Omental fat pad (tissue), 4 donors: ENCODE results near the gene ADAMTSL5. TPM values are rescaled to one million over a fixed set of nuclear protein-coding genes. Genes with fewer than 3 reads are reported as not detected.

Source experiments
- ATAC-seq: fragments of 150-250 bp; one replicate; pipeline ENCODE4 v1.9.1; 2016; ENCODE audit warnings: mild to moderate bottlenecking, moderate library complexity; ENCODE audit not compliant: low FRiP score
- DNase-seq: peaks from one replicate; pipeline ENCODE4 v3.0.0-alpha.2; 2019; ENCODE audit warnings: low spot score
- total RNA-seq, 4 donors: library from RNA; depleted of rRNA; stranded (reverse); fragments of >200 nt; gene quantifications; one replicate each; pipeline ENCODE4 v1.1.0, GENCODE V29; 2016
- TF ChIP-seq, protein P1 (sequence below), 3 donors: fragments of 450-650 bp; IDR thresholded peaks; one replicate each; pipeline ENCODE4 v1.5.1; 2016 to 2017; ENCODE audit warnings: antibody characterized with exemption in 3 of 3, mild to moderate bottlenecking in 3 of 3, moderate library complexity in 2 of 3

The ADAMTSL5 gene
- total RNA-seq, 4 donors from 2014 or later, result 0.60 to 4.3 (median 0.89) TPM

GRCh38 chr19:1473085-1473851 lies 39.6 kb downstream of the ADAMTSL5 start:
- no peak for ATAC-seq
- TF ChIP-seq, protein P1, sequence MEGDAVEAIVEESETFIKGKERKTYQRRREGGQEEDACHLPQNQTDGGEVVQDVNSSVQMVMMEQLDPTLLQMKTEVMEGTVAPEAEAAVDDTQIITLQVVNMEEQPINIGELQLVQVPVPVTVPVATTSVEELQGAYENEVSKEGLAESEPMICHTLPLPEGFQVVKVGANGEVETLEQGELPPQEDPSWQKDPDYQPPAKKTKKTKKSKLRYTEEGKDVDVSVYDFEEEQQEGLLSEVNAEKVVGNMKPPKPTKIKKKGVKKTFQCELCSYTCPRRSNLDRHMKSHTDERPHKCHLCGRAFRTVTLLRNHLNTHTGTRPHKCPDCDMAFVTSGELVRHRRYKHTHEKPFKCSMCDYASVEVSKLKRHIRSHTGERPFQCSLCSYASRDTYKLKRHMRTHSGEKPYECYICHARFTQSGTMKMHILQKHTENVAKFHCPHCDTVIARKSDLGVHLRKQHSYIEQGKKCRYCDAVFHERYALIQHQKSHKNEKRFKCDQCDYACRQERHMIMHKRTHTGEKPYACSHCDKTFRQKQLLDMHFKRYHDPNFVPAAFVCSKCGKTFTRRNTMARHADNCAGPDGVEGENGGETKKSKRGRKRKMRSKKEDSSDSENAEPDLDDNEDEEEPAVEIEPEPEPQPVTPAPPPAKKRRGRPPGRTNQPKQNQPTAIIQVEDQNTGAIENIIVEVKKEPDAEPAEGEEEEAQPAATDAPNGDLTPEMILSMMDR (IDR thresholded peaks at IDR 0.05), result no peak
- no peak for DNase-seq

DNA sequence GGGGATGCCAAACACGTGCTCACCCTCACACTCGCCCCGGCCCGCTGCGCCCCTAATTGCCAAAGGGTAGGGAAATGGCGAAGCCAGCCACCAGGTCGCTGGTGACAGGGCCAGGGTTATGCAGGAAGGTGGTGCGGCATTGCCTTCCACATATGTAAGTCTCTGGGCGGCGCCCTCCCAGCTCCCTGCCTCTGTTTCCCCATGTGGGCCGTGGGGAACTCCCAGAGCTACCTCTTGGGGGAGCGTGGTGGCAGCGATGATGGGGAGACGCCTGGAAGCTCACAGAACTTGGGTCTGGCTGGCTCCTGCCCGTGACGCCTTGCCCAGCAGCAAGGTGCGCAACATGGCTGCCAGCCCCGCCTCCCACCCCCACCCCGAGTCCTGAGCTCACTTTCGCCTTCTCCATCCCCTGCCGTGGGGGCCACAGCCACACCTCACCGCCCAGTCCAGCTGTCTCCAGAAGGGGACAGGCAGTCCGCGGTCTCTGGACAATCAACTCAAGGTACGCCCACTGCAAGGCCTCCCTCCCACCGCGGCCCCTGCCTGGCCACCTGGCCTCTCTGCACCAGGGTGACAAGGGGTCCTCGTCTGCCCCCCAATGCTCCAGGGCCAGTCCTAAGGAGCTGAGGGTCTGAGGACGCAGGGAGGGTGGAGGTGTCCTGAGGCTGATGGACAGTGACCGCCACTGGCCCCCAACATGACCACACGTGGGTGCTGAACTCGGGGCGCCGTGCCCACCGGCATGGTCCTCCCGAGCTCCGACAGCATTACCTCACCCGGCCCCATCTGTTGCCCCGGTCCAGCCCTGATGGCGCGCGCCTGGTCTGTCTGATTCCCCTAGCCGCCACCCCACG lies 40.4 kb downstream of the ADAMTSL5 start:
- TF ChIP-seq, protein P1 (IDR thresholded peaks at IDR 0.05), result no peak
- DNase-seq (no peak), ATAC-seq (no peak)

- no peak for DNase-seq
- TF ChIP-seq, protein P1 (IDR thresholded peaks at IDR 0.05), result no peak
- no peak for ATAC-seq
These were observed 41.2 kb downstream of the ADAMTSL5 start for GRCh38 chr19:1471515-1472160.

DNA sequence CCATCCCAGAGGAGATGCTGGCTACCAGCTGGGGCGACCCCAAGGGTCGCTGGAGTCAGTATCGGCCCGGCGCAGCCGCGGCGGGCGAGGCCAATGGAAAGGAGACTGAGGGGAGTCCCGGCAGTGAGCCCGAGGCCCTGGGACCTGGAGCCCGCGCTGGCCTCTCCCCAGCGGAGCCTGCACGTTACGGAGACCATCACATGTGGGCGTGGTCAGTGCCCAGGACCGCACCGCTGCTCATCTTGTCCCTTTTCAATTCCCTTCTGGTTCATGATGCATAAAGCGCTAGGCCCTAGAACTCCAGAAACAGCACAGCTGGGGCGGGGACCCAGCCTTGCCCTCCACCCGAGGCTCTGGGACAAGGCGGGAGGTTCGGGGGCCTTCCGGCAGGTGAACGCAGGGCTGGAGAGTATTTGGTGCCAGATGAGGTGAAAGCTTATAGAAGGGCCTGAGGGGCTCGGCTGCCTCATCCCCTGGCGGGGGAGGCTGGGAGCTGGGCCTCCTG lies 41.8 kb downstream of the ADAMTSL5 start:
- ATAC-seq, result no peak
- TF ChIP-seq, protein P1 (IDR thresholded peaks at IDR 0.05), result no peak

DNA sequence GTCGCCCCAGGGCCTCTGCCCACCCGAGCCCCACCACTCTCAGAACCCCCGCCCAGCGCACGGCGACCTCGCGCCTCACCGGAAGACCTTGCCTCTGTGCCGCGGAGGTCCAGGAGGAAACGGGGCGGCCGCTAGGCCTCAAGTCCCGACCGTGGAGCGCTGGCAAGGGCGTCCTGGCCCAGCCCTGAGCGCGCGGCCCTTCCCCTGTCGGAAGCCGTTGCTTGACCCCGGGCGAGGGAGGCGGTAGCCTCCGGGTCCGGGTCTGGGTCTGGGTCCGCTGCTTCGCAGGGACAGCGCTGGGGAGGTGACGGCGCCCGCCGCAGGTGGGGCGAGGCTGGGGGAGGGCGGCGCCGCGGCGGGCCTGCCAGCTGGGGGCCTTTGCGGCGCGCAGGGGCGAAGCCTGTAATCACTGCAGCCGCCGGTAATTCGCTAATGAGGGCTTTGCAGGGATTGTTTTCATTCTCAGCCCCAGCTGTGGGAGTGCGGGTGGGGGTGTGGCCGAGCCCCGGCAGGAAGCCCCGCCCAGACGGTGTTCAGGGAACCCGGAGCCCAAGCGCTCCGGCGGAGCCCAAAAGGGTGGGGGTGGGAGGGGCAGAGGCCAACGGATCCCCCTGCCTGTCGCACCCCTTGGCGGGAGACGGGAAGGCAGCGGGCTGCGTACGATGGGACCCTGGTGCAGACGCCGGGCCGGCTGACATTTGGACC lies 42.4 kb downstream of the ADAMTSL5 start:
- ATAC-seq (no peak), DNase-seq (no peak)
- TF ChIP-seq, protein P1 (IDR thresholded peaks at IDR 0.05), result no peak

More for the DNA sequence above, 41.8 kb downstream of the ADAMTSL5 start:
- DNase-seq, result no peak

GRCh38 chr19:1470055-1470304 lies 42.8 kb downstream of the ADAMTSL5 start:
- TF ChIP-seq, protein P1 (IDR thresholded peaks at IDR 0.05), result no peak
- ATAC-seq (no peak), DNase-seq (no peak)
